OCI-LY1 (cell line): Measurements from ENCODE around the gene CEMIP.

Experiments
- CTCF ChIP-seq: fragments of 200-600 bp; sonication (generic), shearing (Covaris generic); IDR thresholded peaks from 2 replicates; pipeline ENCODE4 v1.5.1; 2017; ENCODE audit warnings: mild to moderate bottlenecking, antibody characterized with exemption, low read length, moderate library complexity, mixed read lengths
- EZH2 ChIP-seq: fragments of 200-600 bp; sonication (generic), shearing (Covaris generic); IDR thresholded peaks from 2 replicates; pipeline ENCODE4 v1.8.0; 2017; ENCODE audit warnings: borderline replicate concordance, mixed run types, mild to moderate bottlenecking, antibody characterized with exemption, low read length, moderate library complexity, mixed read lengths

GRCh38 chr15:80789296-80789695 is 10.1 kb downstream of the CEMIP start:
- TF ChIP-seq CTCF (no peak), EZH2 (no peak)
